ENCODE data around the gene HPX.

- TF ChIP-seq CTCF (IDR thresholded peaks at IDR 0.05) (no peak), EP300 (IDR thresholded peaks at IDR 0.05) (no peak), POLR2A (IDR thresholded peaks at IDR 0.05) (peak in 1 of 4 donors; percentile 22), POLR2AphosphoS5 (IDR thresholded peaks at IDR 0.05) (peak; percentile 72 to 86 (median 73))
Observed at GRCh38 chr11:6389905-6390717, 50.7 kb downstream of the HPX start, which contains the start of gene SMPD1.

Measured in stomach (tissue), 4 donors.